ENCODE measurements around the gene KBTBD13. TPM values are rescaled to one million over a fixed set of nuclear protein-coding genes. Genes with fewer than 3 reads are reported as not detected.

KBTBD13 gene
- total RNA-seq, 1 experiment from 2014 or later: not detected

GRCh38 chr15:65058394-65059368 is 17.9 kb upstream of the KBTBD13 start:
- no TSS peak for BruUV-seq (replicated peaks)
- H3K27ac ChIP-seq (ENCODE audit: low read length): no peak overlapping the region
- no peaks in the 10 kb centered on the region for H3K36me3 ChIP-seq (ENCODE audit: control insufficient read depth, insufficient read depth, low read length)
- no peaks in the 10 kb centered on the region for H3K9me3 ChIP-seq (ENCODE audit: control insufficient read depth, insufficient read depth, low read depth, low read length)
- intact Hi-C loops (cut with micrococcal nuclease; ENCODE audit: unreplicated experiment): no loop called here
- DNase-seq (ENCODE audit: low read depth, low spot score): no peak
- ATAC-seq: no peak
- TF ChIP-seq CTCF (IDR thresholded peaks at IDR 0.05): no peak
- TF ChIP-seq REST (IDR thresholded peaks at IDR 0.05; ENCODE audit: insufficient read depth in 1 of 2, low read depth in 2 of 2, low read length in 1 of 2): no peak
- no peak for TF ChIP-seq POLR2AphosphoS5 (IDR thresholded peaks at IDR 0.05; ENCODE audit: low read depth, low read length)
- no peak for TF ChIP-seq SIN3A (IDR thresholded peaks at IDR 0.05; ENCODE audit: borderline replicate concordance, insufficient read depth, low read depth, low read length)
- TF ChIP-seq TCF7L2 (IDR thresholded peaks at IDR 0.05; ENCODE audit: low read depth, low read length): no peak
- H3K4me1 ChIP-seq (ENCODE audit: control insufficient read depth, insufficient read depth, low read length): 0 out of 2 replicates have a peak, but pooled peaks cover 5% of the 10 kb centered on the region
- H3K27me3 ChIP-seq (ENCODE audit: control insufficient read depth, insufficient read depth, low read length): no peaks in the 10 kb centered on the region
- no peak overlapping the region for H3K4me3 ChIP-seq (ENCODE audit: low read depth in 2 of 2, low read length in 2 of 2)
- ChIA-PET POLR2A (no interaction called here), CTCF (no interaction called here)
- in situ Hi-C loops (cut with HindIII; ENCODE audit: low pct_unique_long_range_greater_than_20kb, low sequenced_read_pairs): no loop called here

GRCh38 chr15:65059369-65059750 is 17.2 kb upstream of the KBTBD13 start:
- CTCF ChIA-PET: interaction anchor here (0.6 kb wide), 1 partner anchor 9 kb away, joined by 5 read pairs; no protein-coding TSS in a partner anchor
- ATAC-seq (no peak), DNase-seq (ENCODE audit: low read depth, low spot score) (no peak)
- Histone ChIP-seq H3K27ac (ENCODE audit: low read length) (no peak overlapping the region), H3K4me3 (ENCODE audit: low read depth in 2 of 2, low read length in 2 of 2) (no peak overlapping the region), H3K27me3 (ENCODE audit: control insufficient read depth, insufficient read depth, low read length) (no peaks in the 10 kb centered on the region), H3K4me1 (ENCODE audit: control insufficient read depth, insufficient read depth, low read length) (0 out of 2 replicates have a peak, but pooled peaks cover 5% of the 10 kb centered on the region), H3K36me3 (ENCODE audit: control insufficient read depth, insufficient read depth, low read length) (no peaks in the 10 kb centered on the region), H3K9me3 (ENCODE audit: control insufficient read depth, insufficient read depth, low read depth, low read length) (no peaks in the 10 kb centered on the region)
- intact Hi-C loops (cut with micrococcal nuclease; ENCODE audit: unreplicated experiment) (no loop called here), in situ Hi-C loops (cut with HindIII; ENCODE audit: low pct_unique_long_range_greater_than_20kb, low sequenced_read_pairs) (no loop called here)
- no TSS peak for BruUV-seq (replicated peaks)
- POLR2A ChIA-PET: no interaction called here
- TF ChIP-seq SIN3A (IDR thresholded peaks at IDR 0.05; ENCODE audit: borderline replicate concordance, insufficient read depth, low read depth, low read length): no peak
- TF ChIP-seq TCF7L2 (IDR thresholded peaks at IDR 0.05; ENCODE audit: low read depth, low read length): no peak
- TF ChIP-seq CTCF (IDR thresholded peaks at IDR 0.05): no peak
- no peak for TF ChIP-seq POLR2AphosphoS5 (IDR thresholded peaks at IDR 0.05; ENCODE audit: low read depth, low read length)
- no peak for TF ChIP-seq REST (IDR thresholded peaks at IDR 0.05; ENCODE audit: insufficient read depth in 1 of 2, low read depth in 2 of 2, low read length in 1 of 2)

All from Panc1 (cell line).